GM21717 (cell line): ENCODE measurements around the gene KLF12.

Experiments used
- ATAC-seq: cut with Tn5 transposase; IDR thresholded peaks from one replicate; pipeline ENCODE4 v1.9.1; 2021; ENCODE audit warnings: mild to moderate bottlenecking, moderate library complexity; ENCODE audit not compliant: unreplicated experiment

Gene KLF12

DNA sequence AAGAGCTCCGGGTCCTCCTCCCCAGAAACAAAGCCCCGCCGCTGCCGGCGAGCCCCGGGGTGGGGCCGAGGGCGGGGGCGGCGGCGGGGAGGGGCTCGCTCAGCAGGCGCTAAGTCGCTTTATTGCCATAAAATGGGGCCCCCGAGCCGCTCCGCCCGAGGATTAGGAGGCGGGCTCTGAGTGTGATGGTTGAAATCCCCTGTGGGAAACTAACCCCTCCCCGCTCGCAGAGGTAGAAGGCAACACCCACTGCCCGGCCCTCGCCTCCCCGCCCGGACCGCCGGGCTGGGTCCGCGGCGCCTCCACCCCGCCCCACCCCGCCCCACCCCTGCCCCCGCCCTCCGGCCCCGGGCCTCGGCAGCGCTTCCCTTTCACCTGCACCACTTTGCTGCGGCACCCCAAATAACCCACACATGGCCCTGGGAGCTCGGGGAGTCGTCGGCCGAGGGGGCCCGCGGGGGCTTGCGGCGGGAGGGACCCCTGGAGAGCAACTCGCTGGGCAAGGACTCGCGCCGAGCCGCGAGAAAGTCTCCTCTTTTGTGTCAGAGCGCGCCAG is at the start of gene KLF12:
KLF12 (minus strand) TSS at position 184 of the 556 bp plus-strand sequence.
- peak; percentile 74 for ATAC-seq

GRCh38 chr13:74182491-74182890 is 48.3 kb upstream of the KLF12 start:
- no peak for ATAC-seq

DNA sequence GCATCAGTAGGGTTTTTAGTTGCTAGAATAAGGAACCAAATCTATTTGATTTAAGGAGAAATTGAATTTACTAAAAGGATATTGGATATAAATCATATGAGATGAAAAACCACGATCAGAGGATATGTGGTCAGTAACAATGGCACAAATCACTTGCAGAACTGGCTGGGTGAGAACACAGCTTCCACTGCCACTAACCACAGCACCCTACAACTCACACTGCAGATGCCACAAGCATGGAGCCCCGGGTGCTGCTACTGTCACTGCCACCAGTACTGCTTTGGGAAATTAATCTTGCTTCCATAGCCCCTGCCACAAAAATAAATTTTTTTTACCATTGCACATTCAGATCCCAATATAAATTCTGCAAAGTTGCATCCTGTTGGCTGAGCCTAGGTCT is 40.6 kb upstream of the KLF12 start:
- ATAC-seq = no peak

GRCh38 chr13:74173822-74174221 is 39.6 kb upstream of the KLF12 start:
- ATAC-seq = no peak

DNA sequence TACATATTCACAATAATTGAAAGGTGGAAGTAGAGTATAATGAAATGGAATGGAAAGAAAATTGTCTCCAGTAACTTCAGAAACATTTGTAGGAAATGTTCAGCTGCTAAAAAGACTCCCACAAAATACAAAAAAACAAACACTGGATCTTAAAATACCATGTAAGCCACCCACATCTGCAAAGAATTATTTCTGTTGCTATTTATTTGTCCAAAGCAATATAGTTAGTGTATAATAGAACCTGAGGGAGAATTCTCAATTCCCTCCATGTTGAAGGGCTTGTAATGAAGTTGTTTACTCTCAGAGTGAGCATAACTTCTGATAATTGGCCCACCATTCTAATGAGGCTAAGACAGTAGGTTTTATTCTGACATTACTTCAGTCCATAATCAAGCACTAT is 37.4 kb upstream of the KLF12 start:
- ATAC-seq = no peak

DNA sequence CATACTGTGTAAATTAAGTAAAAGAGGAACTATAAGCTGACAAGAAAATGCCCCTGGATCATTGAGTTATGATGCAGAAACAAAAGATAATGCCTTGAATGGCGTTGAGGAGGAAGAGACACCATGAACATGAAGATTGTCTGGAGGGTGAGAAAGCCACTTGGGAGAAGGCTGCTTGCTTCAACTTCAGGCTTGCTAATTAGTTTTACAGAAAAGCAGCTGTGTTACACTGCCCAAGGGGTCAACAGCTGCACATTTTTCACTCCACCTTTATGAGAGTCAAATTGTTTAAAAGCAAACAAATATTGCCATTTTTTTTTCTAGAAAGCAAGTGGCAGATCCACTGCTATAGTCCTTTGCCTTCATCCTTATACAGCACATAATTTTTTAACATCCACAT is 35.5 kb upstream of the KLF12 start:
- ATAC-seq = no peak

DNA sequence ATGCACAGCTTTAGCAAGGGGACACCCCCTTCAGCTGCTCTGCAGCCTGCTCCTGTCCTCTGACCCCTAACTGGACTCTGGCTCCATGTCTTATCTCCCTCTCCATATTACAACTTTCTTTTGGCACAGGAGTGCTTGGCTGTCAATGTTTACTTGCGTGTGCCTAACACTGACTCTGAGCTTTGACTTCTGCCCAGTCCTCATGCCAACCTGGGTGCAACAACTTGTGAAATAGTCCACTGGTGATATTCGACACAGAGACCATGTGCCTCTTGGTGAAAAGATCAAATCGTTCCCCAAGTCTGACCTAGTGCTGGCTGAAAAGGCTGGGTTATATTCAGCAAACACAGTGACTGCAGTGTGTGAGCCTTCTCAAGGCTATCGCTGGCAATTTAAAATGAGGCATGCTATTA is 34.1 kb upstream of the KLF12 start:
- no peak for ATAC-seq

DNA sequence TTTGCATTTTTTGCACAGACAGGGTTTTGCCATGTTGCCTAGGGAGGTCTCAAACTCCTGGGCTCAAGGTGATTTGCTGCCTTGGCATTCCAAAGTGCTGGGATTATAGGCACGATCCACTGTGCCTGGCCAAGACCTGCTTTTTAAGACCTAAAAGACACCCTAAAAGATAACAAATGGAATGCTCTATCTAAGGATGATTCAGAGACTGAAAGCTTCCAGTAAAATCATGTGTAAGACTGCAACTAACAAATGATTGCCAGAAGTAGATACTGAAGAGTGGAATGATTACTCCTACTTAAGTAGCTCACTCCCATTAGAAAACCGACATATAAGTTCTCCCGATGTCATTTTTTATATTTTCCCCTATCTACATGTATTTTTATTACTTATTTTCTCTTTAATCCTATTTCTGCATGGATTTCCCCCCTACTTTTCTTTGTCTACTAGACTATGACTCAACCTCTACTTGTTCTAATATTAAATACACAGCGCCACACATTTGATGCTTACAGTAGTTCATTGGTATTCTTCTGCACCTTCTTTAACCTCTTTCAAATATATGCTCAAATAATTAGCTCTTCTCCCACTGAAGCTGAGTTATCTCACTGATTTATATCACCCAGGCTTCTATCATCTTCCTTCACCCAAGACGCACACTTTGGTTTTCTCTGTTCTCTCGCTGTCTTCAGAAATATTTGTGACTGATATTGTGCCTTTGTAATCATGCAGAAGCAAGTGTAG is 32.2 kb upstream of the KLF12 start:
- ATAC-seq = no peak

- ATAC-seq = no peak
Measured at GRCh38 chr13:74162782-74163181, 28.6 kb upstream of the KLF12 start.

- ATAC-seq = no peak
Measured at GRCh38 chr13:74162135-74162534, 27.9 kb upstream of the KLF12 start.

DNA sequence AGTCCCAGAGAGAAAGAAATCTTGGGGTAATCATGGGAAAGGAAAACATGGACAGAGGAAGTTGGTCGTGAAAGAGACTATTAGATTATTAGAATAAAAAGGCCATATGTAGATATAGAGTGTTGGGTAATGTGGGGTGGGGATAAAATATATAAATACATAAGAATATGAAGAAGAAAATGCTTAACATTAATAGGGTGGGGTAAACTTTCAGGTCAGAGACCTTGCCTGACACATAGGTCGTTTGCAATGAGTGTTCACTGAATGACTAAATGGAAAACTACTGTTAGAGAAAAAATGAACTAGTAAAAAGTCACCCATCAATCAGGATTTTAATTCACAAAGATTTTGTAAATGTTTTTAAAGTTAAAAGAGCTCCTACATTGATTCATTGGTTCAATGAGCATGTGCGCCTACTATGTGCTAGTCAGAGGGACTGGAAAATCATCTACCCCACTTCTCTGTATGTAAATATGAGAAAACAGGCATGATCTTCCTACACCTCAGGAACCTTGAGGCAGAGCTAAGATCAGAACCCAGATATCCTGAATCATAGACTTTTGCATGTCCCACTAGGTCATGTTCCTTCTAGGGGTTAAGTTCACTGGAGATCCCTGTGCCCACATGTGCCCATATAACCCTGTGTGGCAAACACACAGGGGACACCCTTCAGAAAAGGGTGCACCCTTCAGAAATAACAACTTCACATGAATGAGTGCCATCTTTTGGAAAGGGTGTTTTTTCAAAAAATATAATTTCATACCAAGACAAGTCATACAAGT is 24.6 kb upstream of the KLF12 start:
- no peak for ATAC-seq

DNA sequence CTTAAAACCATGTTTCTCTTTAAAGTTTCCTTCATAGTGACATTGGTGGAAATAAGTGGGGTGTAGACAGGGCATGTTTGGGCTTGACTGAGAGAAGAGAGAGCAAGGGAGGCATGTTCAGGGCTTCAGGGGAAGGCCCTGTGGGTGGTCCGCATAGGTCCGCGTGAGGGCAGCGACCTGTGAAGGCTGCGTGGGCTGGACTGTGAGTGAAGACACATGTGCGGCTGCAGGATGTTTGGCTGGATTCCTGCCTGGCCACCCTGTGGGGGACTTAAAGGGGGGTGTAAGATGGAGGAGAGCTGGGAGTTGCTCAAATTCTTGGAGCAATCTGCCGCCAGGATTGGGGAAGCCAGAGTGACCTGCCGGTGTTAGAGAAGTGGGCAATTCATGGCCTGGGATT is 23.8 kb upstream of the KLF12 start:
- ATAC-seq = no peak

- no peak for ATAC-seq
Measured at GRCh38 chr13:74154981-74155380, 20.8 kb upstream of the KLF12 start.

GRCh38 chr13:74153316-74153715 is 19.1 kb upstream of the KLF12 start:
- no peak for ATAC-seq

- ATAC-seq = no peak
Measured at GRCh38 chr13:74151859-74152258, 17.7 kb upstream of the KLF12 start.

DNA sequence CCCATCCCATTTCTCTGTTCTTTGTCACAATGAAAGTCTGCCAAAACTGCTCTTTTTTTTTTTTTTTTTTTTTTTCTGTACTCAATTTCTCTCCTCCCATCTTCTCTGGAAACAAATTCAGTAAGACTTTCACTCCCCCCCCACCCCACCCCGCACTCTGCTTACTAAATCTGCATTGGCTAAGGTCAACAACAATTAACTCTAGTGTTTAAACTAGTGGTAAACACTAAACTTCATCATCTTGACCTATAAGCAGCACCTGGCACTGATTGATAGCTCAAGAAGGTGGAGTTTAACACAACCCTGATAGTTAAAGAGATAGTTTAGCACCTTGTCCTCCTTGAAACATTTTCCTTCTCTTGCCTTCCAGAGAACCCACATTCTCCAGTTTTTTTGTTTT is 14.1 kb upstream of the KLF12 start:
- ATAC-seq = no peak

DNA sequence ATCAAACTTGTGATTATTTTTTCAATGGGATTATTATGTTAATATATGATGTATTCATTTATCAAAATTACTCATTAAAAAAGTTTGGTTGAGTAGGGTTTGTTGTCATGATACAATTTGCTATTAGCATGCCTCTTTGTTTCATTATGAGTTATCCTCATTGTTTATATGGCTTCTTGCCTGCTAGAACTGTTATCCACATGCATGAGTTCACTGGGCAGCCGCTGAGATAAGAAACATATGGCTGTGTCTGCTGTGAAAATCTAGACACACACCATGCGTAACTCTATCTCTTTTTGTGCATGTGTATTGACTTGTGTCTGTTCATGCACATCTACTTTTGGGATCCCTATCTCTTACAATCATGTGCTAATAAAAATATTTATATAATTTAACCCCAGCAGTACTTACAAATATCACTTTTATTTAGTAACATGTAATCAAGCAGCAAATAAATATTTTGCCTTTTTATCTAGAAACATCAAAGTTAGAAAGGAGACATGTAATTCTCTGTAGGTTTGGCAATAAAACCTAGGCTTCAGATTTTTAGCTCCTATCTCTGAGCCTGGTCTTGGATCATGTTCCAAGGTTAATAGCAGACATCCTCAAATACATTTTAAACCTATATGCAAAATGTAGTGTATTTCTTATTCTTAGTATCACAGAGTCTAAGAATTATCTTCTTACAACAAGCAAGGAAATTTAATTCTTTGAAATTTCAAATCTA is 11.2 kb upstream of the KLF12 start:
- ATAC-seq = no peak

GRCh38 chr13:74144269-74144668 is 10.1 kb upstream of the KLF12 start:
- ATAC-seq = no peak

- no peak for ATAC-seq
Measured at GRCh38 chr13:74142257-74142656, 8.1 kb upstream of the KLF12 start.

GRCh38 chr13:74138241-74138640 is 4.0 kb upstream of the KLF12 start:
- no peak for ATAC-seq

DNA sequence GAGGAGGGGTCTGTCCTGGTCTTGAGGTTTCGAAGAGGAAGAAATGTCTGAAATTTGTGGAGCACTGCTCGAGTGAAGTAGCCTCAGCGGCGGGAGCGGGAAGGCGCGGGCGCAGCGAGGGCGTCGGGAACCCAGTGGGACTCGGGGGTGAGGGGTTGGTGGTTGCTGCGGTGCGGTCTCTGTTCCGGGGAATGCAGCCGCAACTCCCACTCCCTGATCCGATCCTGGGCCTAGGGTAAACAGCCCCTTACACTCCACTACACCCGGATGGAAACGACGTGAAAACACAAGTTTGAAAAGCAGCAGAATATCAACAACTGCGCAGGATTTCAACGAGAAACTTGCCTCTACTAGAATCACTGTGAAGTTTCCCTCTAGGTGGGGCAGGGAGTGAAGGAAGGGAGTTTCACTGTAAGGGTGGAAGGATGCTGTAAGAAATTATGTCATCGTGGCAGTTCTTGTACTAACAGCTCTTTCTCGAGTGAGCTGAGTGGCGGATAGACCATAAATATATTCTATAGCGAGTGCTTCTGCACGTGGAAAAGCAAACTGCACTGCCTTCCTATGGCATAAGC is 2.0 kb upstream of the KLF12 start:
- no peak for ATAC-seq
